ENCODE data around the gene SS18L1.

The SS18L1 gene

GRCh38 chr20:62118113-62119043 lies 25.2 kb upstream of the SS18L1 start:
- Histone ChIP-seq H3K9ac (ENCODE audit: low read length) (no peak overlapping the region), H3K4me3 (ENCODE audit: insufficient read depth, low read length, poor library complexity, severe bottlenecking) (no peak overlapping the region), H3K27ac (ENCODE audit: low read depth, low read length) (no peak overlapping the region), H2AFZ (ENCODE audit: low read depth, low read length, severe bottlenecking) (no peak overlapping the region), H3K27me3 (ENCODE audit: low read length) (no peaks in the 10 kb centered on the region), H3K4me2 (ENCODE audit: low read depth, low read length, poor library complexity, severe bottlenecking) (no peak overlapping the region), H3F3A (ENCODE audit: insufficient read depth) (peaks cover 10% of the 10 kb centered on the region; the same call in 1 of the 2 replicates), H3K9me3 (ENCODE audit: insufficient read depth, low read length) (no peaks in the 10 kb centered on the region), H4K20me1 (ENCODE audit: low read depth, low read length) (no peaks in the 10 kb centered on the region), H3K79me2 (ENCODE audit: insufficient read depth, low read length) (peaks cover 7% of the 10 kb centered on the region), H3K36me3 (ENCODE audit: low read length) (no peaks in the 10 kb centered on the region), H3K9me2 (replicated peaks; ENCODE audit: insufficient read depth, low read length) (no peaks in the 10 kb centered on the region)
- no peak for TF ChIP-seq CTCF (IDR thresholded peaks at IDR 0.05; ENCODE audit: insufficient read depth, low read length, poor library complexity, severe bottlenecking)
- TF ChIP-seq EZH2phosphoT487 (conservative IDR thresholded peaks at IDR 0.05; ENCODE audit: low read length): no peak

- peaks cover 14% of the 10 kb centered on the region for H3K79me2 ChIP-seq (ENCODE audit: insufficient read depth, low read length)
- no peak overlapping the region for H3K4me2 ChIP-seq (ENCODE audit: low read depth, low read length, poor library complexity, severe bottlenecking)
- no peak for TF ChIP-seq EZH2phosphoT487 (conservative IDR thresholded peaks at IDR 0.05; ENCODE audit: low read length)
- no peak for TF ChIP-seq CTCF (IDR thresholded peaks at IDR 0.05; ENCODE audit: insufficient read depth, low read length, poor library complexity, severe bottlenecking)
- no peak overlapping the region for H3K27ac ChIP-seq (ENCODE audit: low read depth, low read length)
- H3K9ac ChIP-seq (ENCODE audit: low read length): no peak overlapping the region
- no peaks in the 10 kb centered on the region for H3K27me3 ChIP-seq (ENCODE audit: low read length)
- no peaks in the 10 kb centered on the region for H3K36me3 ChIP-seq (ENCODE audit: low read length)
- no peaks in the 10 kb centered on the region for H3K9me2 ChIP-seq (replicated peaks; ENCODE audit: insufficient read depth, low read length)
- H3K4me3 ChIP-seq (ENCODE audit: insufficient read depth, low read length, poor library complexity, severe bottlenecking): no peak overlapping the region
- H3F3A ChIP-seq (ENCODE audit: insufficient read depth): peaks cover 10% of the 10 kb centered on the region; the same call in 1 of the 2 replicates
- H3K9me3 ChIP-seq (ENCODE audit: insufficient read depth, low read length): no peaks in the 10 kb centered on the region
- H2AFZ ChIP-seq (ENCODE audit: low read depth, low read length, severe bottlenecking): no peak overlapping the region
- no peaks in the 10 kb centered on the region; the same call in 1 of the 2 replicates for H4K20me1 ChIP-seq (ENCODE audit: low read depth, low read length)
Observed at GRCh38 chr20:62119115-62119514, 24.5 kb upstream of the SS18L1 start.

GRCh38 chr20:62119591-62120364 lies 23.8 kb upstream of the SS18L1 start:
- Histone ChIP-seq H2AFZ (ENCODE audit: low read depth, low read length, severe bottlenecking) (no peak overlapping the region), H3K79me2 (ENCODE audit: insufficient read depth, low read length) (peaks cover 16% of the 10 kb centered on the region), H3K9me3 (ENCODE audit: insufficient read depth, low read length) (no peaks in the 10 kb centered on the region), H4K20me1 (ENCODE audit: low read depth, low read length) (no peaks in the 10 kb centered on the region; the same call in 1 of the 2 replicates), H3K27me3 (ENCODE audit: low read length) (no peaks in the 10 kb centered on the region), H3K36me3 (ENCODE audit: low read length) (no peaks in the 10 kb centered on the region), H3K27ac (ENCODE audit: low read depth, low read length) (no peak overlapping the region), H3K9me2 (replicated peaks; ENCODE audit: insufficient read depth, low read length) (no peaks in the 10 kb centered on the region), H3K4me3 (ENCODE audit: insufficient read depth, low read length, poor library complexity, severe bottlenecking) (no peak overlapping the region), H3K4me2 (ENCODE audit: low read depth, low read length, poor library complexity, severe bottlenecking) (no peak overlapping the region), H3K9ac (ENCODE audit: low read length) (no peak overlapping the region), H3F3A (ENCODE audit: insufficient read depth) (peaks cover 10% of the 10 kb centered on the region; the same call in 1 of the 2 replicates)
- TF ChIP-seq CTCF (IDR thresholded peaks at IDR 0.05; ENCODE audit: insufficient read depth, low read length, poor library complexity, severe bottlenecking): no peak
- TF ChIP-seq EZH2phosphoT487 (conservative IDR thresholded peaks at IDR 0.05; ENCODE audit: low read length): no peak

Measured in SU-DHL-6 (cell line).